Measurements from ENCODE around the gene CDX1. TPM values are rescaled to one million over a fixed set of nuclear protein-coding genes. Genes with fewer than 3 reads are reported as not detected.

Gene CDX1
- total RNA-seq, 2 experiments from 2014 or later, result not detected

DNA sequence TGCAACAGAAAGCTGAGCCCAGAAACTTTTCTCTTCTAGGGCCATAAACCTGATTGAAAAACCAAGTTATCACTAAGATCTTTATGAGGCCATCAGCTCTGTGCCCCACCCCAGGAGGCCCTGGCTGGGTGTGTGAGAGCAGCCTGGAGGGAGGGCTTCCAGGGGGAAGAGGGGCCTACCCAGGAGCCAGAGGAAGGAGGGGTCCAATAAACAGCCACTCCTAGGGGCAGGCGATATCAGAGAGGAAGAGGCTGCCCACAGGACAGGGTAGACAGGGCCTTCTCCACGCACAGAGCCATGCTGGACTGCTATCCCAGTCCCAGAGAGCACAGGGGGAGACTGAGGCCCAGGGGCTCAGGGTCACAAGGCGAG, 4.5 kb upstream of the CDX1 start:
- intact Hi-C loops (cut with DNase I, micrococcal nuclease), result loop anchor here (5.0 kb wide), 1 partner anchor 190 kb away; no protein-coding TSS in a partner anchor
- Mint-ChIP-seq H3K36me3 (ENCODE audit: low read depth) (no peaks in the 10 kb centered on the region), H3K4me3 (no peak overlapping the region), H3K4me1 (ENCODE audit: low read depth) (no peaks in the 10 kb centered on the region), H3K27me3 (peaks cover 34% of the 10 kb centered on the region), H3K27ac (no peak overlapping the region), H3K9me3 (no peaks in the 10 kb centered on the region)
- Histone ChIP-seq H3K4me1 (ENCODE audit: insufficient read depth, low read length) (no peaks in the 10 kb centered on the region), H3K9me3 (ENCODE audit: control insufficient read depth in 1 of 2, insufficient read depth in 1 of 2, low read length in 2 of 2) (no peaks in the 10 kb centered on the region), H3K36me3 (ENCODE audit: insufficient read depth, low read length) (no peaks in the 10 kb centered on the region), H3K27ac (ENCODE audit: low read depth in 1 of 2, low read length in 2 of 2) (no peak overlapping the region), H3K4me3 (ENCODE audit: low read length) (no peak overlapping the region), H3K27me3 (ENCODE audit: control insufficient read depth in 1 of 2, insufficient read depth in 2 of 2, low read length in 2 of 2) (peaks cover 6 to 21% of the 10 kb centered on the region in 2 experiments)
- TF ChIP-seq, protein P1, sequence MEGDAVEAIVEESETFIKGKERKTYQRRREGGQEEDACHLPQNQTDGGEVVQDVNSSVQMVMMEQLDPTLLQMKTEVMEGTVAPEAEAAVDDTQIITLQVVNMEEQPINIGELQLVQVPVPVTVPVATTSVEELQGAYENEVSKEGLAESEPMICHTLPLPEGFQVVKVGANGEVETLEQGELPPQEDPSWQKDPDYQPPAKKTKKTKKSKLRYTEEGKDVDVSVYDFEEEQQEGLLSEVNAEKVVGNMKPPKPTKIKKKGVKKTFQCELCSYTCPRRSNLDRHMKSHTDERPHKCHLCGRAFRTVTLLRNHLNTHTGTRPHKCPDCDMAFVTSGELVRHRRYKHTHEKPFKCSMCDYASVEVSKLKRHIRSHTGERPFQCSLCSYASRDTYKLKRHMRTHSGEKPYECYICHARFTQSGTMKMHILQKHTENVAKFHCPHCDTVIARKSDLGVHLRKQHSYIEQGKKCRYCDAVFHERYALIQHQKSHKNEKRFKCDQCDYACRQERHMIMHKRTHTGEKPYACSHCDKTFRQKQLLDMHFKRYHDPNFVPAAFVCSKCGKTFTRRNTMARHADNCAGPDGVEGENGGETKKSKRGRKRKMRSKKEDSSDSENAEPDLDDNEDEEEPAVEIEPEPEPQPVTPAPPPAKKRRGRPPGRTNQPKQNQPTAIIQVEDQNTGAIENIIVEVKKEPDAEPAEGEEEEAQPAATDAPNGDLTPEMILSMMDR (IDR thresholded peaks at IDR 0.05), result no peak
- ATAC-seq (ENCODE audit: poor library complexity) (no peak), DNase-seq (no peak)
- POLR2A ChIA-PET, result no interaction called here
- CTCF ChIA-PET, result no interaction called here

DNA sequence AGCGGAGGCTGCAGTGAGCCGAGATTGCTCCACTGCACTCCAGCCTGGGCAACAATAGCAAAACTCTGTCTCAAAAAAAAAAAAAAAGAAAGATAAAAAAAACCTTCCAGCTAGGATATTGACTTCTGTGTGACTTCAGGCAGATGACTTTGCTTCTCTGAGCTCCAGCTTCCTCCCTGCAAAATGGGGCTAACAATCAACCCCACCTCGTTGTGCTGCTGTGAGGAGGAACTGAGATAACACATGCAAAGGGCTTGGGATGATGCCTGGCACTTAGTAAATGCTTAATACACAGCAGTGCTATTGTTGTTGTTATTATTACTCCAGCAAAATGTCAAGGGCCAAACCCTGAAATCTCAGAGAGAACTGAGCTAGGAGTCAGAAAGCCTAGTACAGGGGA, 3.5 kb upstream of the CDX1 start:
- ChIA-PET POLR2A (no interaction called here), CTCF (no interaction called here)
- TF ChIP-seq, protein P1 (IDR thresholded peaks at IDR 0.05), result no peak

DNA sequence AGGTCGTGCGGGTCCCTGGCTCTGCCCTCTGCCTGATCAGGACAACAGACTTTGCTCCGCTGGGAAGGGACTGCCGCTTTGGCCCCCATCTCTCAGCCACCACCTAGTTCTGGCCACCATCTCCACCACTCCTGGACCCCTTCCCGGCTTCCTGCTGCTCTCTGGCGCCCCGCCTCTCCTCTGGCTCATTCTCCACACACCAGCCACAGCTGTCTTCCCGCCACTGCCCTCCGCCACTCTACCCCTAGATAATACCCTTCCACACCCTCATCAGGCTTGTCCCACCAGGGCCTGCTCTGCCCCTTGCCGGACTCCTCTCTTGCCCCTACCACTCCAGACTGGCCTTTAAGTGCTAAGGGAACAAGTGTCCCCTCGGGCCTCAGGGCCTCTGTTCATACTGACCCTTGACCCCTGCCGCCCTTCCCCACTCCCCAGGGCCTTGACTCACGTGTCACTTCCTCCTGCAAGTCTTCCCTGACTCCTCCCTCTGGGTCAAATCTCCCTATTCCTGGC, 3.0 kb upstream of the CDX1 start:
- POLR2A ChIA-PET, result no interaction called here
- Mint-ChIP-seq H3K27me3 (peaks cover 36% of the 10 kb centered on the region), H3K9me3 (no peaks in the 10 kb centered on the region), H3K36me3 (ENCODE audit: low read depth) (no peaks in the 10 kb centered on the region), H3K4me1 (ENCODE audit: low read depth) (no peaks in the 10 kb centered on the region), H3K27ac (no peak overlapping the region), H3K4me3 (no peak overlapping the region)
- Histone ChIP-seq H3K27ac (ENCODE audit: low read depth in 1 of 2, low read length in 2 of 2) (no peak overlapping the region), H3K27me3 (ENCODE audit: control insufficient read depth in 1 of 2, insufficient read depth in 2 of 2, low read length in 2 of 2) (peaks cover 15 to 31% of the 10 kb centered on the region in 2 experiments), H3K9me3 (ENCODE audit: control insufficient read depth in 1 of 2, insufficient read depth in 1 of 2, low read length in 2 of 2) (no peaks in the 10 kb centered on the region), H3K4me1 (ENCODE audit: insufficient read depth, low read length) (no peaks in the 10 kb centered on the region), H3K36me3 (ENCODE audit: insufficient read depth, low read length) (no peaks in the 10 kb centered on the region), H3K4me3 (ENCODE audit: low read length) (no peak overlapping the region)
- TF ChIP-seq, protein P1 (IDR thresholded peaks at IDR 0.05), result no peak
- ATAC-seq (ENCODE audit: poor library complexity) (no peak), DNase-seq (no peak)
- CTCF ChIA-PET, result no interaction called here
- intact Hi-C loops (cut with DNase I, micrococcal nuclease), result loop anchor here (5.0 kb wide), 1 partner anchor 189 kb away; no protein-coding TSS in a partner anchor

More for the DNA sequence above, 3.5 kb upstream of the CDX1 start:
- H3K27me3 Mint-ChIP-seq, result peaks cover 33% of the 10 kb centered on the region
- ATAC-seq (ENCODE audit: poor library complexity) (no peak), DNase-seq (no peak)
- intact Hi-C loops (cut with DNase I, micrococcal nuclease), result loop anchor here (5.0 kb wide), 1 partner anchor 189 kb away; no protein-coding TSS in a partner anchor
- Histone ChIP-seq H3K27me3 (ENCODE audit: control insufficient read depth in 1 of 2, insufficient read depth in 2 of 2, low read length in 2 of 2) (peaks cover 15 to 26% of the 10 kb centered on the region in 2 experiments), H3K4me1 (ENCODE audit: insufficient read depth, low read length) (no peaks in the 10 kb centered on the region), H3K4me3 (ENCODE audit: low read length) (no peak overlapping the region), H3K27ac (ENCODE audit: low read depth in 1 of 2, low read length in 2 of 2) (no peak overlapping the region), H3K36me3 (ENCODE audit: insufficient read depth, low read length) (no peaks in the 10 kb centered on the region), H3K9me3 (ENCODE audit: control insufficient read depth in 1 of 2, insufficient read depth in 1 of 2, low read length in 2 of 2) (no peaks in the 10 kb centered on the region)
- no peaks in the 10 kb centered on the region for H3K4me1 Mint-ChIP-seq (ENCODE audit: low read depth)
- H3K4me3 Mint-ChIP-seq, result no peak overlapping the region
- H3K9me3 Mint-ChIP-seq, result no peaks in the 10 kb centered on the region
- H3K27ac Mint-ChIP-seq, result no peak overlapping the region
- H3K36me3 Mint-ChIP-seq (ENCODE audit: low read depth), result no peaks in the 10 kb centered on the region
